Measurements from ENCODE around the gene KLHL21. TPM values are rescaled to one million over a fixed set of nuclear protein-coding genes. Genes with fewer than 3 reads are reported as not detected.
"Not testable (repeated sequence)": the region's sequence is repeated elsewhere in the genome, so short reads cannot be mapped to it uniquely, and the experiment has no call there.

KLHL21 gene
- total RNA-seq, 2 donors from 2014 or later, result 25.5 to 31.7 TPM

DNA sequence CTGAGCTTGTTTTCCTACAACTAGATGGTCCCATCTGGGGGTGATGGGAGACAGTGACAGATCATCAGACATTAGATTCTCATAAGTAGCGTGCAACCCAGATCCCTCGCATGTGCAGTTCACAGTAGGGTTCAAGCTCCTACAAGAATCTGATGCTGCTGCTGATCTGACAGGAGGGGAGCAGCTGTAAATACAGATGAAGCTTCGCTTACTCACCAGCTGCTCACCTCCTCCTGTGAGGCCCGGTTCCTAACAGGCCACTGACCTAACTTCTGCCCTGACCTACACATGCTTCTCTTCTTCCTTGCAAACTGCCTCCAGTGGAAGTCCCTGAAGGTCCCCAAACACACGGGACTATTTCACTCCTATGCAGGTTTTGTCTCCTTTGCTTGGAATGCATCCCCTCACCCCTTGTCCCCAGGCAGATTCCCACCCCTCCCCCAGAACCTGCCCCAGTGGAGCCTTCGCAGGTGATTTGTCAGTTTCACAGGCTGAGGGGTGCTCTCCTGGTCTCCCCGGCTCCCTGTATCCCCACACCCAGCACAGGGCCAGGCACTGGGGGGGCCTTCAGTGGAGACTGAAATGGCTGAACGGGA is 28.5 kb downstream of the KLHL21 start:
- DNase-seq (ENCODE audit: low spot score), result no peak
- intact Hi-C loops (cut with DNase I), result no loop called here

DNA sequence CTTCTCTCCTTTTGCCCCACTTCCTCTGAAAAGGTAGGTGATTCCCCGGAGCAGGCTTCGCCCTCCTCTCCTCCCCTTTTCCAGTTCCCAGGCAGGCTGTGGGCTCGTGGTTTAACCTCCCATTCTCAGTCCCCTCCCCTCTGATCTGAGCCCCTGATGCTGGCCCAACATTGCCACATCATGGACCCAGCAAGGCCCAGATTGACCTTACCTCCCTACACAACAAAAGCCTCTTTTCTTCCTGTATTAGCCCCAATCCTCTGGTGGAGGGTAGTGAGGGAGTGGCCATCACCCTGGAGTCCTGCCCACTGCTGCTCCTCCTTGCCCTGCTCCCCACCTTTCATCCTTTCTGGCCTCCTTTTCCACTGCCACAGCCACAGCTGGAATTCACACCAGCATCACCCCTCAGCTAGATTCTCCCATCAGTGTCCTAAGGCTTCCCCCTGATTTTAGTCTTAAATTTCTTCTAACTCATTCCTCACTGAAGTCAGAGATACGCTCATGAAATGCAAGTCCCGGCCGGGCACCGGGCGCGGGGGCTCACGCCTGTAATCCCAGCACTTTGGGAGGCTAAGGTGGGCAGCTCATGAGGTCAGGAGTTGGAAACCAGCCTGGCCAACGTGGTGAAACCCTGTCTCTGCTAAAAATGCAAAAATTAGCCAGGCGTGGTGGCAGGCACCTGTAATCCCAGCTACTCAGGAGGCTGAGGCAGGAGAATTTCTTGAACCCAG is 29.9 kb downstream of the KLHL21 start:
- no peak for DNase-seq (ENCODE audit: low spot score)
- intact Hi-C loops (cut with DNase I), result no loop called here

DNA sequence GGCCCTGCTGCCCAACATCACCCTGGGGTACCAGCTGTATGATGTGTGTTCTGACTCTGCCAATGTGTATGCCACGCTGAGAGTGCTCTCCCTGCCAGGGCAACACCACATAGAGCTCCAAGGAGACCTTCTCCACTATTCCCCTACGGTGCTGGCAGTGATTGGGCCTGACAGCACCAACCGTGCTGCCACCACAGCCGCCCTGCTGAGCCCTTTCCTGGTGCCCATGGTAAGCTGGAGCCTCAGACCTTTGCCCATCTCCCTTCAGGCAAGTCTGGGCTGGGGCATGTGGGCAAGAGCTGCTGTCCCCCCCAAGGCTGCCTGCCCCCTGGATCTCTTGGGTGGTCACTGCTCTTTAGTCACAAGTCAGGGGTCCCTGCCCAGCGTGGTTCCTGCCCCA is 31.7 kb downstream of the KLHL21 start:
- DNase-seq (ENCODE audit: low spot score), result no peak
- intact Hi-C loops (cut with DNase I), result no loop called here

DNA sequence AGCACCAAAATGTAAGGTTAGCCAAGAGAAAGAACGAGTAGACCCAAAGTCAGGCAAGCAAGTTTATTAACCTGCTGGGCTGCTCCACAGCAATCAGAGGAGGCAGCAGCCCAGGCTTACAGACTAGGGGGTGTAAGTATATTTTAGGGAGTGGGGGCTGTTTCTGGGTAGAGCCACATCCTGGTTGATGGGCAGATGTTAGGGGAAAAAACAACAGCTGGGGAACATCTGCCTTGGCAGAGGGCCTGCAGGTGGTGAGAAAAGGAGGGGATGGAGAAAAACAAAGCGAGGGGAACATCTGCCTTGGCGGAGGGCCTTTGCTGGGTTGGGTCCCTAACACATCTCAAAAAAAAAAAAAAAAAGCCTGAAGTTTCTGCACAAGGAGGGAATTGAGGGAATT is 32.6 kb downstream of the KLHL21 start:
- intact Hi-C loops (cut with DNase I), result no loop called here
- no peak for DNase-seq (ENCODE audit: low spot score)

DNA sequence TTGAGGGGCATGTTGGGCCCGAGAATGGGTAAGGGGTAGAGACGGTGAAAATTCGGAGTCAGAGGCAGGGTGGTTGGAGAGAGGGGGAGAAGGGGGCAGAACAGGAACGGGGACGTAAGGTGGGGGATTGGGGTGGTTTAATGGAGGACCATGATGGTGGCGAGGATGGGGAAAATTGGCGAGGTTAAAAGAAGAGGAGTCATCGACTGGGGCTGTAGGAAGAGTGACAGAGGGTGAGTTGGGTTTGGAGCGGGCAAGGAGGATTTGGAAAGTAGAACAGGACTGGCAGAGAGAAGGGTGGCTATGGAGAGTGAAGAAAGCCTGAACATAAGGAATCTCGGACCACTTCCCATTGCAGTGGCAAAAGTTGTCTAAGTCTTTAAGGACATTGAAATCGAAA is 33.6 kb downstream of the KLHL21 start:
- intact Hi-C loops (cut with DNase I), result loop anchor here in 1 of 2 donors (5.0 kb wide), 1 partner anchor 203 kb away; no protein-coding TSS in a partner anchor
- no peak for DNase-seq (ENCODE audit: low spot score)

DNA sequence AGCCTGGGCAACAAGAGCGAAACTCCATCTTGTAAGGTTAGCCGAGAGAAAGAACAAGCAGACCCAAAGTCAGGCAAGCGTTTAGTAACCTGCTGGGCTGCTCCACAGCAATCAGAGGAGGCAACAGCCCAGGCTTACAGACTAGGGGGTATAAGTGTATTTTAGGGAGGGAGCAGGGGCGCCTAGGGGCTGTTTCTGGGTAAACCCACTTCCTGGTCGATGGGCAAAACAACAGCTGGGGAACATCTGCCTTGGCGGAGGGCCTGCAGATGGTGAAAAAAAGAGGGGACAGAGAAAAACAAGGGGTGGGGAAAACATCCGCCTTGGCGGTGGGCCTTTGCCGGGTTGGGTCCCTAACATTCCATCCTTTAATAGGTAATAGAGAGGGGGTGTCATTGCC is 42.4 kb downstream of the KLHL21 start:
- no peak for DNase-seq (ENCODE audit: low spot score)
- intact Hi-C loops (cut with DNase I), result no loop called here

DNA sequence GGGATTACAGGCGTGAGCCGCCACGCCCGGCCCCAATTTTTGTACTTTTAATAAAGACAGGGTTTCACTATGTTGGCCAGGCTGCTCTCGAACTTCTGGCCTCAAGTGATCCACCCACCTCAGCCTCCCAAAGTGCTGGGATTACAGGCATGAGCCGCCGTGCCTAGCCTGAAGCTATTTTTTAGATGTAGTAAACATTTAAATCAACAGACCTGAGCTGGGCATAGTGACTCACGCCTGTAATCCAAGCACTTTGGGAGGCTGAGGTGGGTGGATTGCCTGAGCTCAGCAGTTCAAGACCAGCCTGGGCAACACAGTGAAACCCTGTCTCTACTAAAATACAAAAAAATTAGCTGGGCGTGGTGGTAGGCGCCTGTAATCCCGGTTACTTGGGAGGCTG is 43.5 kb downstream of the KLHL21 start:
- intact Hi-C loops (cut with DNase I), result loop anchor here in 1 of 2 donors (10.0 kb wide), 1 partner anchor 76 kb away; no protein-coding TSS in a partner anchor
- DNase-seq (ENCODE audit: low spot score), result not testable (repeated sequence)

DNA sequence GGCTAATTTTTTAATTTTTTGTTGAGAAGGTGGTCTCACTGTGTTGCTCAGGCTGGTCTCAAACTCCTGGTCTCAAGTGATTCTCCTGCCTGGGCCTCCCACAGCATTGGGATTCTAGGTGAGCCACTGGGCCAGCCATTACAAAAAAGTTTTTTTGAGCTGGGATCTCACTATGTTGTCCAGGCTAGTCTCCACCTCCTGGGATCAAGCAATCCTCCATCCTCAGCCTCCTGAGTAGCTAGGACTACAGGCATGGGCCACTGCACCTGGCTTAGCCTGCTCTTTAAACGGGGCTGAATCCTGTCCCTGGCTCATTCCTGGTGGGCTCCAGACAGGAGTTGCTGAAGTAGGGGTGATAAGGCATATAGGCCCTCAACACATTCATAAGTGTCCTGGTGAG is 45.1 kb downstream of the KLHL21 start:
- DNase-seq (ENCODE audit: low spot score), result no peak
- intact Hi-C loops (cut with DNase I), result loop anchor here in 1 of 2 donors (10.0 kb wide), 1 partner anchor 77 kb away; no protein-coding TSS in a partner anchor

DNA sequence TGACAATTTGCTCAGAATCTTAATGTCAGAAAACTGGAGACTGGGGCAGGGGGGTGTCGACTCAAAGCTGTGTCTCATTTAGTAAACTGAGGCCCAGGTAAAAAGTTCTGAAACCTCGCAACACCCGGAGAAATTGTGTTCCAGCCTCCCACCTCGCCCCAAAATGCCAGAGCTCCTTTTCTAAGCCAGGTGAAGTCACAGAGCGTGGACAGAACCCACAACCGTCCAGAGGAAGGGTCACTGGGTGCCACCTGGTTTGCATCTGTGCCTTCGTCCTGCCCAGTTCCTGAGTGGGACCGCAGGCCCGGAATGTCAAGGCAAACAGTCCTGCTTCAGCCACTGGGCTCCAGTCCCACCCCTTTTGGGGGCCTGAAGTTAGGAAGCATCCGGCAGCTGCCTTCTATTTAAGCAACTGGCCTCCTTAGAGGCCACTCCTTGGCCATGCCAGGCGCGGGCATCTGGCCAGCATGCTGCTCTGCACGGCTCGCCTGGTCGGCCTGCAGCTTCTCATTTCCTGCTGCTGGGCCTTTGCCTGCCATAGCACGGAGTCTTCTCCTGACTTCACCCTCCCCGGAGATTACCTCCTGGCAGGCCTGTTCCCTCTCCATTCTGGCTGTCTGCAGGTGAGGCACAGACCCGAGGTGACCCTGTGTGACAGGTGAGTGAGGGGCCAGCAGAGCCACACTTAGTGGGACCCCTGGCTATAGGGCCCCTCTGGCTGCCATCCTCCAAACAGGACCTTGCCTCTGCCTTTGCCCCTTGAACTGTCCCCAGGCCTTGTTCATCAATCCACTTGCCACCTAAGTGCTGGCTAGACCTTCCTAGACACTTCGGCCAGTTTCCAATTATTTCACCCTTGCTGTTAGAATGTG is 47.5 kb downstream of the KLHL21 start, which contains the start of gene TAS1R1:
TSS of gene TAS1R1 (plus strand) at position 401 of the 872 bp plus-strand sequence. CDS start at position 468, 67 bp downstream.
- intact Hi-C loops (cut with DNase I), result loop anchor here in 1 of 2 donors (10.0 kb wide), 1 partner anchor 80 kb away; no protein-coding TSS in a partner anchor
- DNase-seq (ENCODE audit: low spot score), result no peak

DNA sequence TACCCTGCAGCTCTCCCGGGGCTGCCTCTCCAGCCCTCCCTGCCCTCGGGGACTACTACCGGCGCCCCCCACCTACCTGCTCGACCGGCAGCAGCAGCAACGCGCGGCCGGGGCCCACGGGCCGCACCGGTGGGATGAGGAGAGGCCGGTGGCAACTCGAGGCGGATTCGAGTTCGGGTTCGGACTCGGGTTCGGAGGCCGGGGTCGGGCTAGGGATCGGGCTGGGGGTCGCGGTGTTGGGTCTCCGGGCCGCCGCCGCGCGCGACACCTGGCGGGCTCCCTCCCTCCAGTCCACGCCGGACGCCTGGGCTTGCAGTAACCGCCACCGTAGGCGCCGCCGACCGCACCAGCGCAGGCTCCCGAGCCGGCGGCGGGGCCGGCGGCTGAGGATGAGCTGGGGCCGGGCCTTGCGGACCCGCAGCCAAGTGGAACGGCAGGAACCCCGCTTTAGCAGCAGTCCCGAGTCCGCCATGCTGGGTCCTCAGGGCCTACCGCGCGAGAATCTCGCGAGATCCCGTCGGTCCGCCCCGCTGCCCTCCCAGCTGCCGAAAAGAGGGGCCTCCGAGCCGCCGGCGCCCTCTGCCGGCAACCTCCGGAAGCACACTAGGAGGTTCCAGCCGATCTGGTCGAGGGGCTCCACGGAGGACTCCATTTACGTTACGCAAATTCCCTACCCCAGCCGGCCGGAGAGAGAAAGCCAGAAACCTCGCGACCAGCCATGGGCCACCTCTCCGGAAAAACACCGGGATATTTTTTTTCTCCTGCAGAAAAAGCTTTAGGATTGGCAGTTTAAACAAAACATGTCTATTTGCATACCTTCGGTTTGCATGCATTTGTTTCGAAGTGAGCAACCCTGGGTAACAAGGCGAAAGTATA is 48.4 kb downstream of the KLHL21 start, which contains the start of gene NOL9:
TSS of gene NOL9 (minus strand) at position 483 of the 876 bp plus-strand sequence. CDS start at position 472, 11 bp downstream.
- intact Hi-C loops (cut with DNase I), result loop anchor here in 1 of 2 donors (10.0 kb wide), 1 partner anchor 81 kb away; no protein-coding TSS in a partner anchor
- peak; percentile 99 for DNase-seq (ENCODE audit: low spot score)

DNA sequence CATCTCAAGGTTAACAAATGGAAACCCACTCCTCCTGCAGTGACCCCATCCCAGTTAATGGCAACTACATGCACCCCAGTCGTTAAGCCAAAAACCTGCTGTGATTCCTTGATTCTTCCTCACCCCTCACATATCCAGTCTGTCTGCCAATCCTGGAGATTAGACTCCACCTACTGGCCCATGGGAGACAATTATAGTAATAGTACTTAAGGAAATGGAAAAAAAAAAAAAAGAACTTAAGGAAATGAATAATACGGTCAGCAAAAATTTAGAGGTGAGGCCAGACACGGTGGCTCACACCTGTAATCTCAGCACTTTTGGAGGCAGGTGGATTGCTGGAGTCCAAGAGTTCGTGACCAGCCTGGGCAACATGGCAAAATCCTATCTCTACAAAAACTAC is 55.4 kb downstream of the KLHL21 start:
- intact Hi-C loops (cut with DNase I), result no loop called here
- DNase-seq (ENCODE audit: low spot score), result no peak

DNA sequence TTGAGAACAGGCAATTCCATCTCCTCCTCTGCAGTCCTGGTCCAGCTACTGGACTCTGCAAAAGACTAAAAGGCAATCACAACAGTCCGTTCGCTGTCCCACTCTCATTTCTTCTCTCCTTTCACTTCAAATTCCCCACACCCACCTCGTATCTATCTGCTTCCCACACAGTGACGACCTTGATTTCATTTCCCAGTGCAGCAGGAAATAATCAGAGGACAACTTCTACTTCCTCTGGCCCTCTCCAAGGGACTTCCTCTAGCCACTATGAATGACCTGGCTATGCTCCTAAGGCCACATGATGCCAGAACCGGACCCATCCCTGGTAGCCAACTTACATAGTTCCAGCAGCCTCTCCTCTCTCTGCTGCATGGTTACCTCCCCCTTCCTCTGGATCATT is 56.3 kb downstream of the KLHL21 start:
- peak; percentile 20 for DNase-seq (ENCODE audit: low spot score)
- intact Hi-C loops (cut with DNase I), result no loop called here

DNA sequence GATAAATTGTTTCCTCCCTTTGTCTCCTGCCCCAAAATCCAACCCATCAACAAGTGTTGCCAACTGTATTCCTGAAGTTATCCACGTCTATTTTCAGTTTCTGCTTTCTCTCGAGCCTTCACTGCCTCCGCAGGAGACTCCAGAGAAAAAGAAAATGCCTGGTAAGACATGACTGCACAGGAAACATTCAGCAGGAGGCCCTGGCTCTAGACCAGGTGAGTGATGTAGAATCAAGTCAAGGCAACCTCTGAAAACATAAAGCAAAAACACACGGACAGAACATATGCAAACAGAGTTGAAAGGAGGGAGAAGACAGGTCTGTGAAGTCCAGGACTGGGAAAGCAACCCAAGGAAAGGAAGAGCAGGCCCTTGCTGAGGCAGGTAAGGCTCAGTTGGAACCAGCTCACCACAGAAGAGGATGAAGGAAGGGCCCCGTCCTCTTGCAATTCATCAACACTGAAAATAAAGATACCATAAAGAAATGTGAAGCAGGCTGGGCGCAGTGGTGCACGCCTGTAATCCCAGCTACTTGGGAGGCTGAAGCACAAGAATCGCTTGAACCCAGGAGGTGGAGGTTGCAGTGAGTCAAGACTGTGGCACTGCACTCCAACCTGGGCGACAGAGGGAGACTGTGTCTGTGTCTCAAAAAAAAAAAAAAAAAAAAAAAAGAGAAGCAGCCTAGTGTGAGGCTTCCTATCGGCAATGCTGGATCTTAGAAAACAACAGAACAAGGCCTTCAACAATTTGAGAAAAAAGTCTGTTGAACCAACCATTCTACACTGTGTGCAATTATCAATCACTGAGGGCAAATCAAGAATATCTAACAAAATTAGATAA is 57.2 kb downstream of the KLHL21 start:
- DNase-seq (ENCODE audit: low spot score), result peak; percentile 25
- intact Hi-C loops (cut with DNase I), result no loop called here

DNA sequence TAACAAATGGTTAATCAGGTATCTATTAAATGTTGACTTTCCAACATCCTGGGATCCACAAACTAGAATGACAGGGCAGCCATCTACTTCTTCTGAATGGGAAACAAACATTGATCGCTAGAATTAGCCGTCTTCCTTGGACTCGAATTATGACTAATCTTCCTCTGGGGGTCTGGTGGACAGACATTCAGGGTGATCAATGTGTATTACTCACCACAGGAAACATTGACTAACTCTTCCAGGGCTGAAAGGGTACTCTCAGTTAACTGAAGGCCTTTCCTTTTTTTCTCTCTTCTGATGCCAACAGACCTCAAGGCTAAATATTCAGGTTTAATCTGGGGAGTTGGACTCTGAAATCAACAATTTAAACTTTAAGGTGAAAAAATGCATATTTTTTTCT is 57.8 kb downstream of the KLHL21 start:
- intact Hi-C loops (cut with DNase I), result no loop called here
- no peak for DNase-seq (ENCODE audit: low spot score)

Data from posterior vena cava (tissue), 2 donors.